GM18870 (cell line): ENCODE results near the gene PPP2R5C.

Experiments
- ATAC-seq: cut with Tn5 transposase; IDR thresholded peaks from one replicate; pipeline ENCODE4 v1.9.1; 2021; ENCODE audit warnings: moderate library complexity; ENCODE audit not compliant: unreplicated experiment

The PPP2R5C gene

GRCh38 chr14:101937926-101938767, 176.6 kb downstream of the PPP2R5C start:
- ATAC-seq, result no peak

- ATAC-seq, result no peak
These were observed 178.2 kb downstream of the PPP2R5C start for GRCh38 chr14:101939646-101940170.

- no peak for ATAC-seq
These were observed 182.9 kb downstream of the PPP2R5C start for GRCh38 chr14:101944451-101944850.

GRCh38 chr14:101945171-101945570, 183.7 kb downstream of the PPP2R5C start:
- no peak for ATAC-seq

- peak; percentile 5 for ATAC-seq
These were observed 186.0 kb downstream of the PPP2R5C start for GRCh38 chr14:101947577-101947903.

GRCh38 chr14:101947904-101948665, 186.6 kb downstream of the PPP2R5C start:
- peak; percentile 98 for ATAC-seq

GRCh38 chr14:101948666-101949216, 187.2 kb downstream of the PPP2R5C start:
- no peak for ATAC-seq

GRCh38 chr14:101950100-101950499, 188.6 kb downstream of the PPP2R5C start:
- no peak for ATAC-seq

- ATAC-seq, result no peak
These were observed 189.2 kb downstream of the PPP2R5C start for GRCh38 chr14:101950516-101951215.

- ATAC-seq, result no peak
These were observed 191.6 kb downstream of the PPP2R5C start for GRCh38 chr14:101953151-101953550.

GRCh38 chr14:101954501-101954900, 193.0 kb downstream of the PPP2R5C start:
- no peak for ATAC-seq

GRCh38 chr14:101955695-101956161, 194.2 kb downstream of the PPP2R5C start:
- no peak for ATAC-seq

- ATAC-seq, result no peak
These were observed 194.8 kb downstream of the PPP2R5C start for GRCh38 chr14:101956179-101956885.

GRCh38 chr14:101957406-101958234, 196.1 kb downstream of the PPP2R5C start:
- ATAC-seq, result no peak

- ATAC-seq, result no peak
These were observed 197.1 kb downstream of the PPP2R5C start for GRCh38 chr14:101958418-101959180.

- no peak for ATAC-seq
These were observed 197.8 kb downstream of the PPP2R5C start for GRCh38 chr14:101959277-101959676.

- no peak for ATAC-seq
These were observed 198.7 kb downstream of the PPP2R5C start for GRCh38 chr14:101960225-101960624.

GRCh38 chr14:101961011-101961721, 199.7 kb downstream of the PPP2R5C start:
- ATAC-seq, result no peak
